Activated CD8-positive, alpha-beta memory T cell treated with anti-CD3 and anti-CD28 coated beads, Interleukin-2, amount 10 ng/mL, durations not matched to agents 7 days and 5 days (primary cell): ENCODE data around the gene TRAF3. TPM values are rescaled to one million over a fixed set of nuclear protein-coding genes. Genes with fewer than 3 reads are reported as not detected.
A peak's percentile ranks its signal among the peaks of the same experiment; 100 is the strongest.
"Not testable (repeated sequence)": the region's sequence is repeated elsewhere in the genome, so short reads cannot be mapped to it uniquely, and the experiment has no call there.

Experiments used
- ATAC-seq: fragments of 150-1000 bp; cut with Tn5 transposase; one replicate; pipeline ENCODE4 v1.10.0; 2021; ENCODE audit warnings: moderate library complexity
- CTCF ChIA-PET: fragments of 350-600 bp; sonication (Branson Sonifier 250); formaldehyde crosslinking; loops from one replicate; lab custom pipeline; 2021; ENCODE audit warnings: antibody characterized with exemption; lab: Charles Lee
- DNase-seq: peaks from one replicate; pipeline ENCODE4 v3.0.0-alpha.2; 2020
- H3K27ac Mint-ChIP-seq: one replicate; pipeline ENCODE4 v1.8.0; 2021; ENCODE audit warnings: mild to moderate bottlenecking, mixed read lengths
- H3K27me3 Mint-ChIP-seq: one replicate; pipeline ENCODE4 v1.8.0; 2021; ENCODE audit warnings: mixed read lengths
- H3K36me3 Mint-ChIP-seq: one replicate; pipeline ENCODE4 v1.8.0; 2021; ENCODE audit warnings: mild to moderate bottlenecking, mixed read lengths
- H3K4me1 Mint-ChIP-seq: one replicate; pipeline ENCODE4 v1.8.0; 2021; ENCODE audit warnings: mixed read lengths
- H3K4me3 Mint-ChIP-seq: one replicate; pipeline ENCODE4 v1.8.0; 2021; ENCODE audit warnings: mild to moderate bottlenecking, moderate library complexity, mixed read lengths
- H3K9me3 Mint-ChIP-seq: one replicate; pipeline ENCODE4 v1.8.0; 2022; ENCODE audit warnings: low read depth, mixed read lengths
- total RNA-seq, 2 experiments: library from RNA; stranded (reverse); gene quantifications; one replicate each; pipeline ENCODE4 v1.2.3, GENCODE V29; 2021

TRAF3 gene
- total RNA-seq, 2 experiments from 2014 or later: 49.5 to 78.1 TPM

DNA sequence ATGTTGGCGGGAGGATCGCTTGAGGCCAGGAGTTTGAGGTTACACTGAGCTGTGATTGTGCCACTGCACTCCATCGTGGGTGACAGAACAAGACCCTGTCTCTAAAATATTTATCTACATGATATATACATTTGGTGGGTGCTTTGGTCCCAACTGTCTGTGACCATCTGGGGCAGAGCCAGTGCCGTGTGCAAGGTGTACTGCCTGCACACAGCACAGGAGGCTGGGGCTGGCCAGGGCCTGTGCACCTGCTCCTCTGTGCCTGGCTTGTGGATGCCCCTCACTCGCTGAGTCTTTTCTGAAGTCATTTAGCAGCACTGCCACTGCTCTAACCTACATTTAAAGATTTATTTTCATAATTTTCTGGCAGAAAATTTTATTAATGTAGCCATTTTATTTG lies 58.7 kb downstream of the TRAF3 start:
- no peak for DNase-seq
- no peak overlapping the region for H3K27ac Mint-ChIP-seq
- no peaks in the 10 kb centered on the region for H3K9me3 Mint-ChIP-seq
- ATAC-seq: no peak
- H3K27me3 Mint-ChIP-seq: no peaks in the 10 kb centered on the region
- CTCF ChIA-PET: no interaction called here
- H3K4me3 Mint-ChIP-seq: no peak overlapping the region
- peaks cover 29% of the 10 kb centered on the region for H3K36me3 Mint-ChIP-seq
- H3K4me1 Mint-ChIP-seq: peaks cover 19% of the 10 kb centered on the region

GRCh38 chr14:102837120-102837519 lies 59.9 kb downstream of the TRAF3 start:
- H3K9me3 Mint-ChIP-seq, H3K27ac Mint-ChIP-seq, ATAC-seq, H3K27me3 Mint-ChIP-seq, H3K4me3 Mint-ChIP-seq, CTCF ChIA-PET, DNase-seq: not testable (repeated sequence)
- Mint-ChIP-seq H3K4me1 (peaks cover 11% of the 10 kb centered on the region), H3K36me3 (peaks cover 26% of the 10 kb centered on the region)

DNA sequence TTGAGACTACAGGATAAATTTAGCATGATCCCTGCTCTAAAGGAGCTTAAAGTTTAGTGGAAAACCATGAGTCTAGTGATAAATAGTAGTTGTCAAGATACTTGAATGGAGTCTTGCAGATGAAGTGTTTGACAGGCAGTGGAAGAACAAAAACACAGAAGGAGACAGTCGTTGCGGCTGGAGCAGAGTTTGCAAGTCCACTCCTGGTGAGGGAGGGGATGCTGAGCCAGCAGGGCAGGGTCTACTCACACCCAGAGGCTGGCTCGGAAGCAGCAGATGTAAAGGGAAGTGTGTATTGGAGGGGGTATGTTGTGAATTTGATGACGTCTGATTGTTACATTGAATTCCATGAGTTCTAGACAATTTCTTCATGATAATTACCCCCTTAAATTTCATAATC lies 61.3 kb downstream of the TRAF3 start:
- CTCF ChIA-PET: no interaction called here
- no peak for ATAC-seq
- Mint-ChIP-seq H3K27ac (no peak overlapping the region), H3K4me1 (peaks cover 8% of the 10 kb centered on the region), H3K36me3 (peaks cover 23% of the 10 kb centered on the region), H3K4me3 (no peak overlapping the region), H3K9me3 (no peaks in the 10 kb centered on the region), H3K27me3 (no peaks in the 10 kb centered on the region)
- no peak for DNase-seq

DNA sequence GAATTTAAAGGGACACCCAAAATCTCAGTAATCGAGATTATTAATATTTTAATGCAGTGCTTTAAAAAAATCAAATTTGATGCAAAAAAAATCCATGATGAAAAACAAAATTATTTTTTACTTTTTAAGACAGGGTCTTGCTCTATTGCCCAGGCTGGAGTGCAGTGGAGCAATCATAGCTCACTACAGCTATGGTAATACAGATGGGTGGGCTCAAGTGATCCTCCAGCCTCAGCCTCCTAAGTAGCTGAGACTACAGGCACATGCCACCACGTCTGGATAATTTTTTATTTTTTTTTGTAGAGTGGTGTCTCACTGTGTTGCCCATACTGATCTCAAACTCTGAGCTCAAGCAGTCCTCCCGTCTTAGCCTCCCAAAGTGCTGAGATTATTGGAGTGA lies 62.9 kb downstream of the TRAF3 start:
- CTCF ChIA-PET: interaction anchor here (1.2 to 1.7 kb wide), 2 partner anchors 10 to 66 kb away, joined by 3 to 7 read pairs; no protein-coding TSS in a partner anchor

GRCh38 chr14:102840771-102841528 lies 63.7 kb downstream of the TRAF3 start:
- H3K27me3 Mint-ChIP-seq: no peaks in the 10 kb centered on the region
- no peaks in the 10 kb centered on the region for H3K9me3 Mint-ChIP-seq
- H3K4me1 Mint-ChIP-seq: peaks cover 2% of the 10 kb centered on the region
- H3K4me3 Mint-ChIP-seq: no peak overlapping the region
- CTCF ChIA-PET: interaction anchor here (1.7 kb wide), 1 partner anchor 67 kb away, joined by 7 read pairs; no protein-coding TSS in a partner anchor
- ATAC-seq (no peak), DNase-seq (no peak)
- H3K36me3 Mint-ChIP-seq: peaks cover 17% of the 10 kb centered on the region
- peak overlapping the region; percentile 41 for H3K27ac Mint-ChIP-seq

More for the DNA sequence above, 62.9 kb downstream of the TRAF3 start:
- Mint-ChIP-seq H3K4me1 (peaks cover 2% of the 10 kb centered on the region), H3K27ac (no peak overlapping the region), H3K27me3 (no peaks in the 10 kb centered on the region), H3K36me3 (peaks cover 19% of the 10 kb centered on the region), H3K9me3 (no peaks in the 10 kb centered on the region), H3K4me3 (no peak overlapping the region)
- DNase-seq (no peak), ATAC-seq (no peak)

DNA sequence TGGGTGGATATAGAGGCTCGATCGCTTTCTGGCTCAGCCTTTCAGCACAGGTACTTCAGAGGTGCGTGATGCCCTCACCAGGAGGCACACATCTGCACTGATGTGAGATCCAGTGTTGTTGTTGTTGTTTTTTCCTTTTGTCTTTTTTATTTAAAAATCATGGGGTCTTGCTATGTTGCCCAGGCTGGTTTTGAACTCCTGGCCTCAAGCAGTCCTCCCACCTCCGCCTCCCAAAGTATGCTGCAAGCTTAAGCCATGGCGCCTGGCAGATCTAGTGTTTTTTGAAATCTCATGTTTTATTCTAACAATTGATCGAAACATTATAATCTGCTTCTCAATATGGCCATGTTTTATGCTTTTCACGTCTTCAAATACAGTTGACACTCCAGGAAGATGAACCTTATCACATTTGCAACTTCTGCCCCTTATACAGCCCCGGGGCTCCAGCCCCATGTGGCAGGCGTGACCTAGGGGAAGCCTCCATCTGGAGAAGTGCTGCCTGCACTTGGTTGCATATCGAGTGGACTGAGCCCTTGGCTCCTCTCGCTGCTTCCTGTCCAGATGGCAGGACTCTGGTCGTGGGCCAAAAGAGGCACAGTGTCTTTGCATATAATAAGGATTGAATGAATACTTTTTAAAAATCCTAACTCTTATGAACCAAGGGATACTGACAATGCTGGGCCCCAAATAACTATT lies 71.7 kb downstream of the TRAF3 start:
- no peak overlapping the region for H3K4me3 Mint-ChIP-seq
- no peak for ATAC-seq
- CTCF ChIA-PET: interaction anchor here (1.2 kb wide), 1 partner anchor 155 kb away, joined by 3 read pairs; no protein-coding TSS in a partner anchor

GRCh38 chr14:102849526-102850379 lies 72.5 kb downstream of the TRAF3 start:
- Mint-ChIP-seq H3K9me3 (no peaks in the 10 kb centered on the region), H3K4me1 (peaks cover 15% of the 10 kb centered on the region), H3K4me3 (no peak overlapping the region), H3K27me3 (no peaks in the 10 kb centered on the region), H3K27ac (peak overlapping the region; percentile 47), H3K36me3 (peaks cover 24% of the 10 kb centered on the region)
- CTCF ChIA-PET: interaction anchor here (0.8 to 1.2 kb wide), 2 partner anchors 75 to 155 kb away, joined by 3 read pairs; no protein-coding TSS in a partner anchor
- no peak for DNase-seq
- no peak for ATAC-seq

More for the DNA sequence above, 71.7 kb downstream of the TRAF3 start:
- no peak for DNase-seq
- no peak overlapping the region for H3K27ac Mint-ChIP-seq
- peaks cover 10% of the 10 kb centered on the region for H3K4me1 Mint-ChIP-seq
- H3K27me3 Mint-ChIP-seq: no peaks in the 10 kb centered on the region
- H3K36me3 Mint-ChIP-seq: peaks cover 23% of the 10 kb centered on the region
- H3K9me3 Mint-ChIP-seq: no peaks in the 10 kb centered on the region

- H3K27ac Mint-ChIP-seq: peak overlapping the region; percentile 54
- ATAC-seq (no peak), DNase-seq (no peak)
- no peaks in the 10 kb centered on the region for H3K27me3 Mint-ChIP-seq
- CTCF ChIA-PET: no interaction called here
- no peak overlapping the region for H3K4me3 Mint-ChIP-seq
- peaks cover 2% of the 10 kb centered on the region for H3K9me3 Mint-ChIP-seq
- H3K36me3 Mint-ChIP-seq: peaks cover 50% of the 10 kb centered on the region
- H3K4me1 Mint-ChIP-seq: peaks cover 19% of the 10 kb centered on the region
Measured at GRCh38 chr14:102853648-102854047, 76.4 kb downstream of the TRAF3 start.

- CTCF ChIA-PET: interaction anchor here (0.7 kb wide), 1 partner anchor 18 kb away, joined by 3 read pairs; no protein-coding TSS in a partner anchor
- Mint-ChIP-seq H3K9me3 (peaks cover 2% of the 10 kb centered on the region), H3K36me3 (peaks cover 55% of the 10 kb centered on the region), H3K27me3 (no peaks in the 10 kb centered on the region), H3K4me3 (no peak overlapping the region), H3K27ac (peak overlapping the region; percentile 54), H3K4me1 (peaks cover 19% of the 10 kb centered on the region)
- peak; percentile 61 for ATAC-seq
- no peak for DNase-seq
Measured at GRCh38 chr14:102854091-102854703, 76.9 kb downstream of the TRAF3 start.

DNA sequence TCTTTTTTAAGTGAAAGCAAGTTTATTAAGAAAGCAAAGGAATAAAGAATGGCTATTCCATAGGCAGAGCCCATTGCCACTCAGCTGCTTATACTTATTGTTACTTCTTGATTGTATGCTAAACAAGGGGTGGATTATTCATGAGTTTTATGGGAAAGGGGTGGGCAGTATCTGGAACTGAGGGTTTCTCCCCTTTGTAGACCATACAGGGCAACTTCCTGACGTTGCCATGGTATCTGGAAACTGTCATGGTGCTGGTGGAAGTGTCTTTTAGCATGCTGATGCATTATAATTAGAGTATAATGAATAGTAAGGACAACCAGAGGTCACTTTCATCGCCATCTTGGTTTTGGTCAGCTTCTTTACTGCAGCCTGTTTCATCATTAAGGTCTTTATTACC lies 78.9 kb downstream of the TRAF3 start:
- Mint-ChIP-seq H3K36me3 (peaks cover 67% of the 10 kb centered on the region), H3K4me3 (no peak overlapping the region), H3K9me3 (peaks cover 4% of the 10 kb centered on the region), H3K27me3 (no peaks in the 10 kb centered on the region), H3K27ac (no peak overlapping the region), H3K4me1 (peaks cover 15% of the 10 kb centered on the region)
- ATAC-seq: no peak
- CTCF ChIA-PET: no interaction called here
- no peak for DNase-seq

DNA sequence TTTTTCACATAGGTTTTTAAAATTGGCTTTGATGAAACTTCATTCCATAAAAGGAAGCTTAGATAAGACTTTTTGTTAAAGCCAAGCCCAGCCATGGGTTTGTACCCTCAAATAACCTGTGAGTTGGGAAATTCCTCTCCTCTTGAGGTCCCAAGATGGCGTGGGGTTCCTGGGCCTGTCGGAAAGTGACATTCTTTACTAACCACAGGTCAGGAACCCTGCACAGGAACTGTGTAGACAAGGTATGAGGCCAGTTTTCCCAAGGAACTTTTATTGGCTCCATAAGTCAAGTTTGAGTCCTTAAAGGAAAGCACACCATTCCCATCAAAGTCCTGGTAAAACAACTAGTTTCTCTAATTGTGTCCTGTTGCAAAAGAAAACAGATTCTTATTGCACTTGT lies 80.2 kb downstream of the TRAF3 start:
- H3K27me3 Mint-ChIP-seq: no peaks in the 10 kb centered on the region
- H3K4me3 Mint-ChIP-seq: no peak overlapping the region
- no peak overlapping the region for H3K27ac Mint-ChIP-seq
- H3K36me3 Mint-ChIP-seq: peaks cover 73% of the 10 kb centered on the region
- peaks cover 15% of the 10 kb centered on the region for H3K4me1 Mint-ChIP-seq
- ATAC-seq (no peak), DNase-seq (no peak)
- peaks cover 6% of the 10 kb centered on the region for H3K9me3 Mint-ChIP-seq
- CTCF ChIA-PET: interaction anchor here (1.0 kb wide), 1 partner anchor 45 kb away, joined by 3 read pairs; no protein-coding TSS in a partner anchor

DNA sequence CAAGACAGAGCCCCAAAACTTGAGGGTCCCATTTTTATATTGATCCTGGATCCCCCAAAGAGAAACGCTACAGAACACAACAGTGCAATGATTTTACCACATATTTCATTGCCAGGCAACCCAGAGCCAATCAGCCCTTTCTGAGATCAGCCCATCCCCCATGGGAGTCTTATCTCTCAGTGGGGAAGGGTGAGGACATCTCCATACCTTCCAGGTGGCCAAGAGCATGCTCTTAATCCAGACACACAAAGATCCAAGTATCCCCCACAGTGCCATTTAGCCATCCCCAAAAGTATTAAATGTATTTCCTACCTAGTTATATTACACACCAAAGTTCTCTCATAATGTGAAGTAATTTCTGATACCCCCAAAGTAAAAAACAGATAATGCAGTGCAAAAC lies 82.7 kb downstream of the TRAF3 start:
- CTCF ChIA-PET: no interaction called here
- H3K27ac Mint-ChIP-seq: no peak overlapping the region
- DNase-seq: no peak
- peaks cover 4% of the 10 kb centered on the region for H3K4me1 Mint-ChIP-seq
- H3K36me3 Mint-ChIP-seq: peaks cover 79% of the 10 kb centered on the region
- H3K4me3 Mint-ChIP-seq: no peak overlapping the region
- peaks cover 6% of the 10 kb centered on the region for H3K9me3 Mint-ChIP-seq
- no peak for ATAC-seq
- H3K27me3 Mint-ChIP-seq: no peaks in the 10 kb centered on the region
